GM21390 (cell line): ENCODE data around the gene OPN5.

Source experiments
- ATAC-seq: cut with Tn5 transposase; IDR thresholded peaks from one replicate; pipeline ENCODE4 v1.9.1; 2021; ENCODE audit not compliant: unreplicated experiment

Gene OPN5

DNA sequence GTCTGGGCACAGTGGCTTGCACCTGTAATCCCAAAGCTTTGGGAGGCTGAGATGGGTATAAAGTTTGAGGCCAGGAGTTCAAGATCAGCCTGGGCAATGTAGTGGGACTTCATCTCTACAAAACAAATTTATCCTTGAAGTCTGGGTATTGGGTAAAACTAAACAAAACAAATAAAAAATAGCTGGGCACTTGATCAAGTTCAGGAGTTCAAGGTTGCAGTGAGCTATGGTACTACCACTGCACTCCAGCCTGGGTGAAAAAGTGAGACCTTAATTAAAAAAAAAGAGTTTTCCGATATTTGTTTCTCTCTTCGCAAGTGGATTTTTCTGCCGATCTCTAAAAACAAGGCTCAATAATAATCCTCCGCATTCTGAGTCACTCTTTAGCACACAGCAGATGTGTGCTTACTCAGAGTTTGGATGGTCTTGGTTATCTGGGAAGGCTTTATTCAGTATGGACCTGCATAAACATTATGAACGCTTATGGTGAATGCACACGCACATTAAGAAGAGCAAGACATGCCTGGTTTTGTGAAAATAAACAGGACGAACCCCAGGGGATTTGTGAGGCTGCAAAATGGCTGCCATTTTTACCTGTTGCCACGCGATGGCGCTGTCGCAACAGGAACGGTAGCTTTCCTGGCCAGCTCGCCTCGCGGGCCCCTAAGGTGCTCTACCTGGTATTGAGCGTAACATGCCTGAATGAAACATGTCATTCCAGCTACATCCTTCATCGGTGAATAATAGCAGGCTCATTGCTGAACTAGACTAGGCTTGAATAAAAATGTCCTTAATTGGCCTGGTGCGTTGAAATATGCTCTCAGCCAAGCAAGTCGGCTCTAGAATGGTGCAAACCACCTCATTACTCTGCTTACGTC, 6.0 kb downstream of the OPN5 start:
- peak; percentile 89 for ATAC-seq

- no peak for ATAC-seq
Measured at GRCh38 chr6:47788498-47788884, 6.7 kb downstream of the OPN5 start.

- no peak for ATAC-seq
Measured at GRCh38 chr6:47789553-47789952, 7.7 kb downstream of the OPN5 start.

DNA sequence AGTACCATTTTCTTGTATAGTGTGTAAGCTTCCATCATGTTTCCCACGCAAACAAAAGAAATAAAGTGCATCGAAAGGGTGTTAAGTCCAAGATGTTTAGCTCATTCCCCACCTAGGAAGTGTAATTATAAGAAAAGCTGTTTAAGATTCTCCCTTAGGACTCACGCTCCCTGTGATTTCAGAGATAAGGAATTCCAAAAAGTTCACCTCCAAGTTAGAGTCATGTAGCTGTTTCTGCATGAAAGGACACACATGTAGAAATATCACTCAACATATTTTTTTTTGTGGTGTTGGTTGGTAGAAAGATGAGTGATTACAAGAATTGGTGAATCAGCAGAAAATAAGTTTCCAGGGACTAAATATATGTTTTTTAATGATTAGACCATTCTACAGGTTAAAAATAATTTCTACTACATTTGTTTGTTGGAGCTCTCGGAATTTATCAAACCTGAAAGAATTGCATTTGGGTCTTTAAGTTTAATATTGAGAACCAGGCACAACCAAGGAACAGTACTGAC, 10.4 kb downstream of the OPN5 start:
- no peak for ATAC-seq

- ATAC-seq, result no peak
Measured at GRCh38 chr6:47794577-47795135, 12.8 kb downstream of the OPN5 start.

GRCh38 chr6:47801984-47802383, 20.2 kb downstream of the OPN5 start:
- ATAC-seq, result no peak

DNA sequence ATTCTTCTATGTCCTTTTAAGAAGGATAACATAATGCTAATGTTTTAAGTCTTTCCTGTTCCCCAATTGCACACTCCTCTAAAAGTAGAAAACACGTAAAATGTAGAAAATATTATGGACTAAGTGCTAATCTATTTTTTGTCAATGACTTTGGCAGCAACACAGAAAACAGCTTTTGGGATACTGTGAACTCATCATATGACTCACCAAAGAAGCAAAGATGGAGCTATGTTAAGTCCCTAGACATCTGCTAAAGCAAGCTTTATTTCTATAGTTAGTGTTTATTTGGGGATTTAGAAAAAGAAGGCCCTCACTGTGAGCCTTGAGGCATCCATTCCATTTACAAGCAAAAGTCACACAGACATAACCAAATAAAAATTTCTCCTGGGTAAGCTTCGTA, 23.0 kb downstream of the OPN5 start:
- ATAC-seq, result no peak

DNA sequence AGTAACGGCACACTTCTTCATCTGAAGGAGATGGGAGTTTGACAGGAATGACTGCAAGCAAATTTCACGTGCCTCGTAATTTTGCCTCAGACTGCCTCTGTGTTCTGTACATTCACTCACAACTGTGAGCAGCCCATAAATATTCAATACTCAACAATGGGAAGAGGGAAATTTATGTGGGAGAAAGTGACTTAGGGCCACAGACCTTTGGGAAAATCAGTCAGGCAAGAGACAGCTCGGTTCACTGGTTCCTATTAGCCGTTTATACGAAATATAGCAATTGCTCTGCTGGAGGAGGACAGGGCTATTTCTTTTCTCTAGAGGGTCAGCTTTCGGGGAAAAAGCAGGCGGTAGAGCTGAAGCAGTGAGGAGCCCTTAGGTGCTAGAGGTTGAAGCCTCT, 28.0 kb downstream of the OPN5 start:
- no peak for ATAC-seq

DNA sequence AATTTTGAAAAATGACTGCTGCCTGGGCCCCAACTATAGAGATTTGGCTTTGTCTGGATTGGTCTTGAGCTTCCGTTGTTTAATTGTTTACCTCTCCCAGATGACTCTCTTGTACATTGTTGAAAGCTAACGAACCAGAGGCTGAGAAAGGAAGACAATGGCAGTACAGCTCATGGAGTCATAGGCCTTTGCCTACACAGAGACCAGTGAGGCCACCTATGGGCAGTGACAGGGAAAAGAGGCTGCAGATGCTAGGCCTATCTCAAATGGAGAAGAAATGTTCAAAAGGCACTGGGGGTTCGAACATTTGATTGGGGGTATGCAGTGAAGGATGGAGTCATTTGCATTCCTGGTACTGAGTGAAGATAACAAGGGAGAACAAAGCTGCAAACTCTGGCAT, 29.1 kb downstream of the OPN5 start:
- no peak for ATAC-seq

DNA sequence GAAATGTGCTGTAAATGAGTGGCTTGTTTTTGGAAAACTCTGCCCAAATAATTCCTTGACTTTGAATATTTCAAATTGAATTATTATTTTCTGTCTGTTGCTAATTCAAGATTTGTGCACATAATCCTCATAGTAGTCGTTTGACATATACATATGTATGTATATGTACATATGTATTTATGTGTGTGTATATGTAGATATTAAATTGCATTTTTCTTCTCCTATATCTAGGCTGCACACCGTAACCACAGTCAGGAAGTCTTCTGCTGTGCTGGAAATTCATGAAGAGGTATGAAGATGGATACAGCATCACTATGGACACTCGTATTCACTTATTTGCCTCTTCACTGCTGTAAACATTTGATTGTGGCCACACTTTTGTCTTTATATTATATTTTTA, 29.6 kb downstream of the OPN5 start:
- ATAC-seq, result no peak

DNA sequence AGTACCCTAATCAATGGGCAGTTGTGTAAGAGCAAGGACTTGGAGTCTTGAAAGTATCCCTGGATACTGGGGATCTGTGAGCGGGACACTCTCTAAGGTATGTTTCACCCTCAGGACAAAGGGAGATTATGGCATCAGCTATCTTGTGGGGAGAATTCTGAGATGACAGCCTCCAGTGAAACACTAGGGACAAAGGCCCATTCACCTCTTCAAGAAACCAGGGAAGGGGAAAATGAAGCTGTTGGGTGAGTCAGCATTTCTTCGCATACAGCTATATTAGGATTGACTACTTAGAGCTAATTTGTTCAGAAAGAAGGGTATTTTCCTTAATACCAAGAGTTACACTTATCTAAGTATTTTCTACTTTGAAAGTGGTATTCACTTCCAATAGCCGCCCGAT, 35.9 kb downstream of the OPN5 start:
- no peak for ATAC-seq

DNA sequence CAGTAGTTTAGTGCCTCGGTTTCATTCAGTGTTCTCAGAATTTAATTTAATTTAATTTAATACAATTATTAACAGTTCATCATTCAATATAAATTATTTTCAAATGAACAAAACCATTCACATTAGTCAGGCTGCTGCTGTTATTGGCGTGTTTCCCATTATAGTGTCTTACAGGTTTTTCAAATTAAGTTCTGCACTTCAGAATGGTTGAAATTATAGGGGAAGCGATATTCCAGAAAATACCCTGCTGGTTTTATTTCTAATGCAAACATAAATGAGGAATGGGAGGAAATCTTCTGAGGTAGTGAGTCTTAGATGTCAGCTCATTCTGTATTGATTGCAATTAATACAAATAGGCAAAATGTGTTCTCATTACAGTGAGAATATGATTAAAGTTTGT, 37.6 kb downstream of the OPN5 start:
- no peak for ATAC-seq

- ATAC-seq, result no peak
Measured at GRCh38 chr6:47822856-47823554, 41.2 kb downstream of the OPN5 start.

DNA sequence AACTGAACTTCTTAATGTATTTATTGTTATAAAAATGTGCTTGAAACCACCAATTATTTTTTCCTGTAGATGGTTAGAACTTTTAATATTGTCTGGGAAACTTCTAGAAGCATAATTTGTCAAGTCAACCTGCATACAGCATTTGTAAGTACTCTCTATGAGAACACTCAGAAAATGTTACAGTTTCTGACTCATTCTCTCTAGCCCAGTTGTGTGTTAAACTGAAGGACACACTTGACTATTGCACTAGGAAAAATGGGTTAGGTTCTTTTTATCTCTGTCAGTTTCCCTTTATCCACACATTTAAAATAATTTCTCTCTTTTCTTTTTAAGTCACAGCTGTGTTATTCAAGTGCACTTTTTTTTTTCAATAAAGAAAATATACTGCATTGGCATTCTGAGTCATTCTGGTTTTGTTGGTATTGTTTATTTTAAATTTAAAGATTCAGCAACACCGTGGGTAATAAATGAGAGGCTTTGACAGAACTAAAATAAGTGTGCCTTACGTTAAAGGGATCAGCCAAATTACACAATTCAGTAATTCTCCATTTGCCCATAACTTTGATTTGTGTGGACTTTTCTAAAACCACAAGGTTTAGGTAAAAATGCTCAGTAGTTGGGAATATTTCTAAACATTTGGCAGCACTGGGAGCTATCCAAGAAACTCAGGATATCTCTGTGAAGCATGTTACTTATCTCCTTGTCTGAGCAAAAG, 50.7 kb downstream of the OPN5 start:
- no peak for ATAC-seq

DNA sequence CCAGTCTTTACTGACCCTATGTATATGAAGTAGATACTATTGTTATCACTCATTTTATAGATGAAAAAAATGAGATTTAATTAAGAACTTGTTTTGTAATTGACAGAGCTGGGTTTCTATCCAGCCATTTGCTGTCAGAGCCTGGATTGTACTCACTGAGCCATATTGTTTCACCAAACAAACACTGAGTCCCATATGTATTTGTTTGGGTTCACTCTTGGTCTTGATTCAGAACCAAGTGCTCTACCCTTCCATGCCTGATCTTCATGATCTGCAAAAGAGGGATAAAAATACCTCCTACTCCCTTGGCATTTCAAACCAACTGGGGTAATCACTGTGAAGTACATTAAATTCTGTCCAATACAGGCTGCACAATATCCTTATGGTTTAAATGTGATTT, 52.4 kb downstream of the OPN5 start:
- no peak for ATAC-seq

GRCh38 chr6:47836046-47836445, 54.2 kb downstream of the OPN5 start:
- peak; percentile 58 for ATAC-seq

DNA sequence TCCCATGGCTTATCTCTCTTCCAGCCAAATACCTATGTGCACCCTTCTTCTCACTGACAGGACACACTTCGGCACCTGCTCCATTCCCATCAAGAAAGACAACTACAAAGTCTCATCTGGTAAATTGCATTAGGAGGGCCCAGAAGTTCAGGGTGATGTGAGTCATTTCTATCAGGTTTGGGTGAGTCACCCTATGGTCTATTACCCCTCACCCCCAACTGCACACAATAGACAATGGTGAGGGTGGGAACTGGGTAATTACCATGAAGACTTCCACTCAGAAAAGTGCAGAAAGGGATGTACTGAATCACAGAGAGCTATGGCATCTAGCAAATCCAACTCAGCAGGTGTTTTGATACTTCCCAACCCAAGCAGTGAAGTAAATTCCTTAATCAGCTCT, 54.8 kb downstream of the OPN5 start:
- peak; percentile 45 for ATAC-seq

DNA sequence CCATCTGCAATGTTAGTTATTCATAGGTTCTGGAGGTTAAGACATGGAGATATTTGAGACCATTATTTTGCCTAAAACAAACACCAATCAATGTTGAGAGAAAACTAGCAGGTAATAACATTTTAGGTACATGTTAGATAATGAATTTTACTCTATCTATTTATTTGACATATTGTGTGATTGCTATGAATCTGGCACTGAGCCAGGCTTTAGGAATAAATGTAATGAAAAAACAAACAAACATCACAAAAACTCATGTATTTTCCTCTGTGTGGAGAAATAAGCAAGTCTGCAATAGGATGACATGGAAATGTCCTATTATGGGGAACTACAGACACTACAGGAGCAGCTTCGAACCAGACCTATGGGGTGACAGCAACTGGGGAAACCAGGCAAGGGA, 57.8 kb downstream of the OPN5 start:
- ATAC-seq, result no peak

DNA sequence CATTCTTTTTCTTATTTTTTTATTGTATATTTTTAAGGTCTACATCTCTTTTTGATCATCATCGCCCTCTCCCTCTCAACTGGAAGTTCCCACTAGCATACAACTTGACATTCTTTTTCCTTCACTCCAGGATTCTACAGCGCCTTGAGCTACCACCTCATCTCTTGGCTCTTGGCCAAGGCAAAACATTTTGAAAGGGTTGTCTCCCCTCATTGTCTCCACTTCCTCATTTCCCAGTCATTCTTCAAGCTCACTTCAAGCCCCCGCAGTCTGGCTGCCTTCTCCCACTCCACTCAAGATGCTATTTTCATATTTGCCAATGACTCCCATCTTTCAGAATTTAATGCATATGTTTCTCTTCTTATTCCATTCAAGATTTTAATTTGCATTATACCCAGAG, 63.0 kb downstream of the OPN5 start:
- no peak for ATAC-seq

GRCh38 chr6:47846752-47847151, 64.9 kb downstream of the OPN5 start:
- no peak for ATAC-seq

GRCh38 chr6:47851091-47851490, 69.3 kb downstream of the OPN5 start:
- ATAC-seq, result no peak
